Smooth muscle cell (in vitro differentiated cells): ENCODE data around the gene TMEM214. TPM values are rescaled to one million over a fixed set of nuclear protein-coding genes. Genes with fewer than 3 reads are reported as not detected.

ENCODE experiments used
- DNase-seq: peaks from one replicate; lab custom pipeline; 2025; ENCODE audit not compliant: unreplicated experiment; lab: John Stamatoyannopoulos, UW
- H2AFZ ChIP-seq: fragments of 200-600 bp; sonication (generic); 2 replicates; pipeline ENCODE4 v1.6.0; 2016; ENCODE audit warnings: antibody characterized with exemption, low read depth, mild to moderate bottlenecking
- H3F3A ChIP-seq: fragments of 200-600 bp; sonication (generic); 2 replicates; pipeline ENCODE4 v1.6.0; 2017; ENCODE audit warnings: antibody characterized with exemption, low read depth
- H3K27ac ChIP-seq: fragments of 200-600 bp; sonication (generic); 2 replicates; pipeline ENCODE4 v1.5.1; 2016; ENCODE audit warnings: low read depth, mild to moderate bottlenecking
- H3K27me3 ChIP-seq: fragments of 200-600 bp; sonication (generic); 2 replicates; pipeline ENCODE4 v1.6.1; 2016; ENCODE audit warnings: low read depth, mild to moderate bottlenecking
- H3K36me3 ChIP-seq: fragments of 200-600 bp; sonication (generic); 2 replicates; pipeline ENCODE4 v1.5.1; 2016; ENCODE audit warnings: low read depth
- H3K4me1 ChIP-seq: fragments of 200-600 bp; sonication (generic); 2 replicates; pipeline ENCODE4 v1.5.1; 2016; ENCODE audit warnings: low read depth
- H3K4me2 ChIP-seq: fragments of 200-600 bp; sonication (generic); 2 replicates; pipeline ENCODE4 v1.6.0; 2016; ENCODE audit warnings: mild to moderate bottlenecking
- H3K4me3 ChIP-seq: fragments of 200-600 bp; sonication (generic); 2 replicates; pipeline ENCODE4 v1.5.1; 2016; ENCODE audit warnings: mild to moderate bottlenecking
- H3K79me2 ChIP-seq: fragments of 200-600 bp; sonication (generic); 2 replicates; pipeline ENCODE4 v1.6.0; 2016; ENCODE audit warnings: low read depth, mild to moderate bottlenecking
- H3K9ac ChIP-seq: fragments of 200-600 bp; sonication (generic); 2 replicates; pipeline ENCODE4 v1.6.0; 2016; ENCODE audit warnings: low read depth
- H3K9me3 ChIP-seq: fragments of 200-600 bp; sonication (generic); replicated peaks from 2 replicates; pipeline ENCODE4 v1.5.1; 2016; ENCODE audit warnings: low read depth
- H4K20me1 ChIP-seq: fragments of 200-600 bp; sonication (generic); 2 replicates; pipeline ENCODE4 v1.6.0; 2016; ENCODE audit warnings: low read depth
- WGBS: methylation state at CpG from one replicate; pipeline ENCODE4 v1.1.7; 2016; ENCODE audit warnings: low lambda C conversion rate; 5-methylcytosine and 5-hydroxymethylcytosine counted together
- polyA plus RNA-seq: library from polyadenylated mRNA; unstranded; fragments of >200 nt; fragmentation: Nextera tagmentation; extraction: Ambion mirVana; gene quantifications from 2 replicates; pipeline ENCODE4 v1.2.1, GENCODE V29; 2016
- total RNA-seq: library from RNA; depleted of rRNA; stranded (reverse); fragments of >200 nt; gene quantifications from 2 replicates; pipeline ENCODE4 v1.2.3, GENCODE V29; 2014
- TF ChIP-seq, protein P1 (sequence below): fragments of 200-600 bp; sonication (generic); IDR thresholded peaks from 2 replicates; pipeline ENCODE4 v1.5.1; 2017; ENCODE audit warnings: borderline replicate concordance, mild to moderate bottlenecking, antibody characterized with exemption; ENCODE audit not compliant: insufficient read depth, poor library complexity, severe bottlenecking

The TMEM214 gene, protein sequence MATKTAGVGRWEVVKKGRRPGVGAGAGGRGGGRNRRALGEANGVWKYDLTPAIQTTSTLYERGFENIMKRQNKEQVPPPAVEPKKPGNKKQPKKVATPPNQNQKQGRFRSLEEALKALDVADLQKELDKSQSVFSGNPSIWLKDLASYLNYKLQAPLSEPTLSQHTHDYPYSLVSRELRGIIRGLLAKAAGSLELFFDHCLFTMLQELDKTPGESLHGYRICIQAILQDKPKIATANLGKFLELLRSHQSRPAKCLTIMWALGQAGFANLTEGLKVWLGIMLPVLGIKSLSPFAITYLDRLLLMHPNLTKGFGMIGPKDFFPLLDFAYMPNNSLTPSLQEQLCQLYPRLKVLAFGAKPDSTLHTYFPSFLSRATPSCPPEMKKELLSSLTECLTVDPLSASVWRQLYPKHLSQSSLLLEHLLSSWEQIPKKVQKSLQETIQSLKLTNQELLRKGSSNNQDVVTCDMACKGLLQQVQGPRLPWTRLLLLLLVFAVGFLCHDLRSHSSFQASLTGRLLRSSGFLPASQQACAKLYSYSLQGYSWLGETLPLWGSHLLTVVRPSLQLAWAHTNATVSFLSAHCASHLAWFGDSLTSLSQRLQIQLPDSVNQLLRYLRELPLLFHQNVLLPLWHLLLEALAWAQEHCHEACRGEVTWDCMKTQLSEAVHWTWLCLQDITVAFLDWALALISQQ
- total RNA-seq (67.7 and 79.6 TPM in 2 replicates), polyA plus RNA-seq (94.9 and 99.7 TPM in 2 replicates)

DNA sequence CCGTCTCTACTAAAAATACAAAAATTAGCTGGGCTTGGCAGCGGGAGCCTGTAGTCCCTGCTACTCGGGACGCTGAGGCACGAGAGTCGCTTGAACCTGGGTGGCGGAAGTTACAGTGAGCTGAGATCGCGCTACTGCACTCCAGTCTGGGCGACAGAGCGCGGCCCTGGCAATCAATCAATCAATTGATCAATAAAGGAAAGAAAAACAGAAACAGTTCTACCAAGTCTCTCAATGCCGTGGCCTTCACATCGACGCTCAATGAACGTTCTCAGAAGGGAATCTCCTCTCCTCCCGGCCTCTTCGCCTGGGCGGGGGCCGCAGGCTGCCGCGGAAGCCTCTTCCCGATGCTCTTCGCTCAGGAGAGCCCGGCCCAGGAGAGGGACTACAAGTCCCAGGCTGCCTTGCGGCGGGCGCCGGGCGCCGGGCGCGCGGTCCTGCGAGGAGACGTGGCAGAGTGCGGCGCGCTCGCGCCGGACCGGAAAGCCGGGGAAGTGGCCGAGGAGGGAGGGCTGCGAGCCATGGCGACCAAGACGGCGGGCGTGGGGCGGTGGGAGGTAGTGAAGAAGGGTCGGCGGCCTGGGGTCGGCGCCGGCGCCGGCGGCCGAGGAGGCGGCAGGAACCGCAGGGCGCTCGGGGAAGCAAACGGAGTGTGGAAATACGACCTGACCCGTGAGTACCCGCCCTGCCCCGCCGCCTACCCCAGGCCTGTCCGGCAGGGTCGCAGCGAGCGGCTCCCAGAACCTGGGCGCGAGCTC is at the start of gene TMEM214:
Gene TMEM214, plus strand, starts transcription at position 471 of the 758 bp plus-strand sequence. Its CDS starts 51 bp downstream, at position 522.
- Histone ChIP-seq H3K27me3 (no peaks in the 10 kb centered on the region), H4K20me1 (peaks cover 45% of the 10 kb centered on the region), H3K4me2 (peak within 1 kb of the TSS; percentile 95), H2AFZ (peak within 1 kb of the TSS; percentile 94), H3K9me3 (no peaks in the 10 kb centered on the region), H3K4me1 (no peaks in the 10 kb centered on the region), H3K4me3 (peak within 1 kb of the TSS; percentile 95), H3K79me2 (peaks cover 44% of the 10 kb centered on the region), H3K9ac (peak within 1 kb of the TSS; percentile 97), H3K27ac (peak within 1 kb of the TSS; percentile 61), H3K36me3 (peaks cover 8% of the 10 kb centered on the region), H3F3A (peaks cover 11% of the 10 kb centered on the region)
- TF ChIP-seq, protein P1, sequence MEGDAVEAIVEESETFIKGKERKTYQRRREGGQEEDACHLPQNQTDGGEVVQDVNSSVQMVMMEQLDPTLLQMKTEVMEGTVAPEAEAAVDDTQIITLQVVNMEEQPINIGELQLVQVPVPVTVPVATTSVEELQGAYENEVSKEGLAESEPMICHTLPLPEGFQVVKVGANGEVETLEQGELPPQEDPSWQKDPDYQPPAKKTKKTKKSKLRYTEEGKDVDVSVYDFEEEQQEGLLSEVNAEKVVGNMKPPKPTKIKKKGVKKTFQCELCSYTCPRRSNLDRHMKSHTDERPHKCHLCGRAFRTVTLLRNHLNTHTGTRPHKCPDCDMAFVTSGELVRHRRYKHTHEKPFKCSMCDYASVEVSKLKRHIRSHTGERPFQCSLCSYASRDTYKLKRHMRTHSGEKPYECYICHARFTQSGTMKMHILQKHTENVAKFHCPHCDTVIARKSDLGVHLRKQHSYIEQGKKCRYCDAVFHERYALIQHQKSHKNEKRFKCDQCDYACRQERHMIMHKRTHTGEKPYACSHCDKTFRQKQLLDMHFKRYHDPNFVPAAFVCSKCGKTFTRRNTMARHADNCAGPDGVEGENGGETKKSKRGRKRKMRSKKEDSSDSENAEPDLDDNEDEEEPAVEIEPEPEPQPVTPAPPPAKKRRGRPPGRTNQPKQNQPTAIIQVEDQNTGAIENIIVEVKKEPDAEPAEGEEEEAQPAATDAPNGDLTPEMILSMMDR = no peak
- WGBS = 2% methylated on average over 64 of the region's 76 CpGs
- peak; percentile 53 for DNase-seq

DNA sequence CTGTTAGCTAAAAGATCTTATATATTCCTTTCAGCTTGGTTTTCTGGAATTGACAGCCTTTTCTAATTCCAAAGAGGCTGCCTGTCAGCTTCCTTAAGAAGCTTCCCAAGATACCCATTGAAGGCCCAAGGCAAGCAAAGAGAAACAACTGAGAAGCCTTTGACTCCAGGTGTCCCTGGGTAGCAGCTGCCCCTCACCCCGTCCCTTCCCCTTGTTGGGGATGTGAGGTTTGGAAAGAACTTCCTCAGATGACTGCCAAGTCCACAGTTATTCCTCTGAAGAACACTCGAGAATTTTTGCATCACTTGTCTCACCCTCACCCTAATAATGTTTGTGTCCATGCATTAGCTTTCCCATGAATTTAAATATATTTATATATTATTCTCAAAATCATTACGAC is 49.0 kb upstream of the TMEM214 start:
- no peak overlapping the region for H2AFZ ChIP-seq
- H3K4me3 ChIP-seq = no peak overlapping the region
- peaks cover 7% of the 10 kb centered on the region for H3F3A ChIP-seq
- H3K9me3 ChIP-seq = no peaks in the 10 kb centered on the region
- H3K36me3 ChIP-seq = no peaks in the 10 kb centered on the region
- H3K4me1 ChIP-seq = peaks cover 6% of the 10 kb centered on the region
- H3K27me3 ChIP-seq = no peaks in the 10 kb centered on the region
- TF ChIP-seq, protein P1 = no peak
- H3K79me2 ChIP-seq = peaks cover 5% of the 10 kb centered on the region
- no peak for DNase-seq
- peaks cover 71% of the 10 kb centered on the region for H4K20me1 ChIP-seq
- no peak overlapping the region for H3K27ac ChIP-seq
- WGBS = 96% methylated on average over 3 of the region's 3 CpGs
- no peak overlapping the region for H3K4me2 ChIP-seq
- no peak overlapping the region for H3K9ac ChIP-seq

DNA sequence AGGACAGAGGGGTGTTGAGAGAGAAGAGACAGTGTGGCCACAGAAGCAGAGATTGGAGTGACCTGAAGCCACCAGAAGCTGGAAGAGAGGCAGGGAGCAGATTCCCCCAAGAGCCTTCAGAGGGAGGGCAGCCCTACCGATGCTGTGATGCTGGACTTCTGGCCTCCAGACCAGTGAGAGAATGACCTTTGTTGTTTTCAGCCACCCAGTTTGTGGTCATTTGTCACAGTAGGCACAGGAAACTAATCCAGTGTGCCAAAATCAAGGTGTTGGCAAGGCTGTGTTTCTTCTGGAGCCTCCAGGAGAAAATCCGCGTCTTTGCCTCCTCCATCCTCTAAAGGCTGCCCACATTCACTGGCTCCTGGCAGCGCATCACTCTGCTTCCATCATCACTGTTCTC is 47.0 kb upstream of the TMEM214 start:
- no peak overlapping the region for H3K27ac ChIP-seq
- H3K27me3 ChIP-seq = no peaks in the 10 kb centered on the region
- no peak overlapping the region for H3K9ac ChIP-seq
- peaks cover 72% of the 10 kb centered on the region for H4K20me1 ChIP-seq
- H3F3A ChIP-seq = peaks cover 9% of the 10 kb centered on the region
- no peak overlapping the region for H2AFZ ChIP-seq
- TF ChIP-seq, protein P1 = no peak
- no peak overlapping the region for H3K4me3 ChIP-seq
- no peak for DNase-seq
- H3K4me2 ChIP-seq = no peak overlapping the region
- 92% methylated on average over 4 of the region's 4 CpGs for WGBS
- H3K4me1 ChIP-seq = peaks cover 6% of the 10 kb centered on the region
- H3K36me3 ChIP-seq = no peaks in the 10 kb centered on the region
- H3K79me2 ChIP-seq = peaks cover 5% of the 10 kb centered on the region
- H3K9me3 ChIP-seq = no peaks in the 10 kb centered on the region
